ENCODE measurements around the gene COL5A1.
A peak's percentile ranks its signal among the peaks of the same experiment; 100 is the strongest.

Gene COL5A1

DNA sequence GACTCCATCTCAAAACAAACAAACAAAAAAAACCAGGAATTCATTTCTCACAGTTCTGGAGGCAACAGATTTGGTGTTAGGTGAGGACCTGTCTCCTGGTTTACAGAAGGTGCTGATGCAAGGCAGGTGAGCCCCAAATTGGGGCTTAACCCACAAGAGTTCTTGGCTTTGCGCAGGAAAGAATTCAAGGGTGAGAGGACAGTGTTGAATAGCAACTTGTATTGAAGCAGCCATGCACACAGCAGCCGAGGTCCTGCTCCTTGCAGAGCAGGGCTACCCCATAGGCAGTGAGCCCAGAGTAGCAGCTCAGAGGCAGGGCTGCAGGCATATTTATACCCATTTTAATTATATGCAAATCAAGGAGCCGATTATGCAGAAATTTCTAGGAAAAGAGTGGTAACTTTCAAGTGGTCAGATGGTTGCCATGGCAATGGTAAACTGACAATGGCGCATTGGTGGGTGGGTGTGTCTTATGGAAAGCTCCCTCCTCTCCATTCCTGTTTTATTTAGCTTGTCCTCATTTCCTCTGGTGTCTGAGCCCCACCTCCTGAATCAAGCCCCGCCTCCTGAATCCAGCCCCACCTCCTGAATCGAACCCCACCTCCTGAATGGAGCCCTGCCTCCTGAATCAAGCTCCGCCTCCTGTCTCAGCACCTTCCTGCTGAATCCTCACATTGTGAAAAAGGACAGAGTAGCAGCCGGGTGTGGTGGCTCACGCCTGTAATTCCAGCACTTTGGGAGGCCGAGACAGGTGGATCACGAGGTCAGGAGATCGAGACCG is 34.5 kb upstream of the COL5A1 start:
- peak; percentile 28 for DNase-seq (ENCODE audit: low spot score)

DNA sequence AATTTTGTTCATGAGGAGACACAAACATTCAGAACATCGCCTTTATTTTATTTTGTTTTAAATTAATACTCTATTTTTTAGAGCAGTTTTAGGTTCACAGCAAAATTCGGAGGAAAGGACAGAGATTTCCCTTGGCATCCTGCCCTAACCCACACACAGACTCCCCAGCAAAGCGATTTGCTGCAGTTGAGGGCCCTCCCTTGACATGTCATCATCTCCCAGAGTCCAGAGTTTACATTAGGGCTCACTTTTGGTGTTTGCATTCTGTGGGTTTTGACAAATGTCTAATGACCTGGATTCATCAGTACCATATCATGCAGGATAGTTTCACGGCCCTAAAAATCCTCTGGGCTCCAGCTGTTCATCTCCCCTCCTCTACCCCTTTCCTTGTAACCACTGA is 33.6 kb upstream of the COL5A1 start:
- DNase-seq (ENCODE audit: low spot score), result no peak

DNA sequence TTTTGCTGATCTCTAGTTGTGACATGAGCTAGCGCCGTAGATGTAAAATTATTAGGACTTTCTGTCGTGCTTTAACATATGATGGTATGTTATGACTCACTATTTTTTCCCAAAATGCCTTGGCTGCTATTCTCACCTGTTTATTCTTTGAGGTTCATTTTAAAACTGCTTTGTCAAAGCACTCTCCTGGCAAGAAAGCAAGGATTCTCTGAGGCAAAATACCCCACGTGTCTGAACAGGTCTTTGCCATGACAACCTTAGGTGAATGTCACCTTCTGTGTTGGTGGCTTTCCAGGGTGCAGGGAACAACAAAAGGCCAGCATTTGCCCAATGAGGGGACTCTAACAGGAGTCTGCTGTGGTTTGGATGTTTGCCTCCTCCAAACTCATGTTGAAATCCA is 30.6 kb upstream of the COL5A1 start:
- DNase-seq (ENCODE audit: low spot score), result no peak

DNA sequence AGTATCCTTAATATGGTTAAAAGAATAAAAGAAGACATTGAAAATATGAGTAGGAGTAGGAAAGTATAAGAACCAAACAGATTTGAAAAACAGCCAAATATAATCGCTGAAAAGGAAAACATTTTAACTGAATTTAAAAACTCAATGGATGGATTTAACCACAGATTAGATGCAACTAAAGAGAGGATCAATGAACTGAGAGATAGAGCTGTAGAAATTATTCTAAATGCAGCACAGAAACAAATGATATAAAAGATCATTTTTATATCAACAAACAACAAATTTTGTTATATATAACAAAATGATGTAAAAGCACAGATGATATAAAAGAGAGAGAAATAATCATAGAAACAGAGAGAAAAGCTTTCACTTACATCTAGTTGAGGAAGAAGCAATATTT is 29.3 kb upstream of the COL5A1 start:
- no peak for DNase-seq (ENCODE audit: low spot score)

DNA sequence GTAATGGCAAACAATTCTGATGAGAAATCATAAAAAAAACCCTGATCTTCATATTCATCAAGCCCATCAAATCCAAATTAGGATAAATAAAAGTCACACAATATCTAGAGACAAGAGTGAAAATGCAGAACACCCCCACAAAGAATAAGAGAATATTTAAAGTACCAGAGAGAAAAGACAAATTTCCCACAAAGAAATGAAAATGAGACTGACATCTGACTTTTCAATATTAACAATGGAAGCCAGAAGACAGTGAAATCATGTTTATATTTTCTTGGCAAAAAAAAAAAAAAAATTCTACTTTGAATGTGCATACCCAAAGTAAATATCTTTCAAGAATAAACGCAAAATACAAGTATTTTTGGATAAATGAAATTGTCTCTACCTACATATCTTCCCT is 28.9 kb upstream of the COL5A1 start:
- DNase-seq (ENCODE audit: low spot score), result no peak

DNA sequence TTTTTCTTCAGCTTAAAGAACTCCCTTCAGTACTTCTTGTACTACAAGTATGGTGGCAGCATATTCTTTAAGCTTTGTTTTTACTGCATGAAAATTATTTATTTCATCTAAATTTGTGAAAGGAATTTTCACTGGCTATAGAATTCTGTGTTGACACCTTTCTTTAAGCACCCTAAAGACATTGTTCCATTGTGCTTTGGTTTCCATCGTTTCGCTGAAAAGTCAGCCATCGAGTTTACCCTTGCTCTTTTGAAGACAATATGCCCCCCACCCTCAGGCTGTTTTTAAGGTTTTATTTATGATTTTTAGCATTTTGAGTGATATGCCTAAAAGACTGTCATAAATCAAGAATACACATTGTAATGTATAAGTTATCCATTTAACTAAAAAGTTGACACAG is 27.3 kb upstream of the COL5A1 start:
- DNase-seq (ENCODE audit: low spot score), result no peak

DNA sequence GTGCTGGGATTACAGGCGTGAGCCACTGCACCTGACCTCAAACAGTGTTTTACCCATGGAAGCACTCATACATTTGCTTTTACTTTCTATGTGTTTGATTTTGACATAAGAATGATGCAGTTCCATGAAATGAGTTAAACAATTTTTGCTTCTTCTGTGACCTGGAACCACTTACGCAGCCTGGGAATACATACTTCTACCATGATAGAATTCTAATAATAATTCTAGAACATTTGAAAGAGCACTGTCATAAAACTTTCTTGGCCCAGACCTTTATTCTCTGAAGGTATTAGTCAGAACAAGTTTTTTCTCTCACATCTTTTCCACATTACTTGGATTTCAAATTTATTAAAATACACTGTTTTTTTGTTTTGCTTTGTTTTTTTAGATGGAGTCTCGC is 25.3 kb upstream of the COL5A1 start:
- DNase-seq (ENCODE audit: low spot score), result no peak

DNA sequence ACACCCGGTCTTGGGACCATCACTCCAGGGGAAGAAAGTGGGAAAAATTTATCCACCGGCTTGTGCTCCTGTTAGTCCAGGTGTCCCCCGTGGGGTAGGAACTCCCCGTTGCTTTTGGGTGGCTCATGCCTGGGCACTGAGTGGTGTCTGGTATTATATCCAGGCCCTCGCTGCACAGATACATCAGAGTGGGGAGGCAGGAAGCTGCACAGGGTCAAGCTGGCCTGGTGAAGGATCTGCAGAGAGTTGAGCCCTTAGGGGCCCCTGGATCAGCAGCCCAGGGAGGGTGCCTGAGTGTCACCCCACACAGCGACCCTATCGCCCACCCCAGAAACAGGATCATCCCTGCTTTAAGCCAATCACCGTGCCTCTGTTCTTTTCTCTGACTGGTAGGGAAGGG is 24.4 kb upstream of the COL5A1 start:
- DNase-seq (ENCODE audit: low spot score), result no peak

DNA sequence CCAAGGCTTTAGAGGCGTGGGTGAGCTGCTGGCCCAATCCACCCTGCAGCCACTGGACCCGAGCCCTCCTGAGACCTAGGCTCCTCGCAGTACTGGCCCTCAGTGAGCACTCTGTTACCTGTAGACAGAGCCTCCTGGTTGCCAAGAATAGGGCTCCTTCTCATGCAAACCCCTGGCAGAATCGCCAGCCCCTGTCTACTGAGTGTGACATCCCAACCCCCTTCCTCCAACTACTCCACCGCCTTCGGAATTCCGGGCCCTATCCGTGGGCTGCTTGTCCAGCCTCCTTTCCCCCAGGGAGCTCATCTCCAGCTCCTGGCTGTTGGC is 23.8 kb upstream of the COL5A1 start:
- DNase-seq (ENCODE audit: low spot score), result no peak

DNA sequence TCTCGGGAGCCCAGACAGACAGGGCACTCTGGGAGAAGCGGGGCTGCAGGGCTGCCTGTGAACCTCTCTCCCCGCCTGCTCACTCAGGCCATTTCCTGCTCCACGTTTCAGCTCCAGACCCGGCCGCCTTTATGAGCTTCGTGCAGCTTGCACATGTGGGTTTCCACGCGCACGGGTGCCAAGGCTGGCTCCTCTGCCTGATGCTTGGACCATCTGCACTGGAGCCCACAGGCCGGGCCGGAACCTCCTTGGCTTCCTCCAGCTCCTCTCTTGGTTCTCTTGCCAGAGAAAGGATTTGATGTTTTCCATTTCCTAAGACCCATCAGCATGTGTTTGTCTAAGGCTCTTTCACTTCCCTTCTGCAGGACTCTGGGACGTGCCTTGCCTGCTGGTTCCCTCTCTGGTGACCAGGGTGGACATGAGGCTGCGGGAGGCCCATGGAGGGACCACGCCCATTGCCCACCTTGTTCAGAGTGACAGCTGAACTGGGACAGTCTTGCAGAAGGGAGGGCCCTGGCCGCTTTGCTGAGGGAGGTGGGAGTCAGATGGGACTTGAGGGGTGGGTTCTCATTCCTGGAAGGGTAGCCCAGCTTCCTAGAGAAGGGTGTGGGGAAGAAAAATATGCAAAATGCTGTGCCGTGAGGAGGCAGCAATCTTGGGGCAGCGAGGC is 23.3 kb upstream of the COL5A1 start:
- no peak for DNase-seq (ENCODE audit: low spot score)

DNA sequence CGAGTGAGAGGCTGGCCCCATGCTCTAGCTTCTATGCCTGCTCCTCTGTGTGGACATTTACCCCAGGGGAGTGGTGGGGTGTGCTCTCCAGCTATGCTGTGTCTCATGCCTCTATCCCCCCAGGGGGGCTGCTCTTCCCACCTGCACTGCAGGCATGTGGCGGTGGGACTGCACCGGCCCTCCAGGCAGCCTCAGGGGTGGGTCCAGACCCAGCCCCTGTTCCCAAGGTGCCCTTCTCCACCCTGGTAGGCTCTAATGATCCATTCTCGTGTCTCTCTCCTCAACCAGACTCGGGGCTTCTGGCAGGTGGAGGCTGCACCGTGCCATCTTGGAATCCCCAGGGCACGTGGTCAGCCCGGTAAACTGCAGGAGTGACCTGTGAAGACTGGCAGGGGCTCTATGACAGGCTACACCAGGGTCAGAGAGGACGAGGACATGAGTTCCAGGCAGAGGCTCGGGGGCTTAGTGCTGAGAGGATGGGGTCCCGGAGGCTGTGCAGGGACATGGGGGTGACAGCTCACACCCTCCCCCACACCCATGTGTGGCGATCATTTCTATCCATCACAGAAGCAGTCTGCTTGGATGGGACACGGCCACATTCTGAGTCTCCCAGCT is 22.7 kb upstream of the COL5A1 start:
- no peak for DNase-seq (ENCODE audit: low spot score)

DNA sequence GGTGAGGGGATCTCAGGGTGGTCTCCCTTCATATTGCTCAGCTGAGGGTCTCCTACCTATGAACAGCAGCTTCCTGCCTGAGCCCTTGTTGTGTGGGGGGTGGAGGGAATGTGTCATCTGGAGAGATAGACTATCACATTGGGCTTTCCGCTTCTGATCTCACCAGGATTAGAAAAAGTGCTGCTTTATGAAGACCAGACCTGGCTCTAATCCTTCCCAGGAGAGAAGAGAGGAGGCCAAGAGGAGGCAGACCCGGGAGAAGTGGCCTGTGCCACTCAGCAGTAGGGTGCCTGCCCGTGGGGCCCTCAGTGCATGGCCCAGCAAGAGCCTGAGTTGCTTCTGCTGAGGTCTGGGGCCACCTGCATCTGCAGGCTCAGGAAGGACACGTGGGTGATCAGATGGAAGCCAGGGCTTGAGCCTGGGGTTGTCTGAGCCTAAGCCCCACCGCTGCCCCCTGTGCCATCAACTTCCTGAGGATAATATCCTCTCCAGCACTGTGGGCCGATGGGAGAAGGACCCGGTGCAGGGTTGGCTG is 22.1 kb upstream of the COL5A1 start:
- no peak for DNase-seq (ENCODE audit: low spot score)

DNA sequence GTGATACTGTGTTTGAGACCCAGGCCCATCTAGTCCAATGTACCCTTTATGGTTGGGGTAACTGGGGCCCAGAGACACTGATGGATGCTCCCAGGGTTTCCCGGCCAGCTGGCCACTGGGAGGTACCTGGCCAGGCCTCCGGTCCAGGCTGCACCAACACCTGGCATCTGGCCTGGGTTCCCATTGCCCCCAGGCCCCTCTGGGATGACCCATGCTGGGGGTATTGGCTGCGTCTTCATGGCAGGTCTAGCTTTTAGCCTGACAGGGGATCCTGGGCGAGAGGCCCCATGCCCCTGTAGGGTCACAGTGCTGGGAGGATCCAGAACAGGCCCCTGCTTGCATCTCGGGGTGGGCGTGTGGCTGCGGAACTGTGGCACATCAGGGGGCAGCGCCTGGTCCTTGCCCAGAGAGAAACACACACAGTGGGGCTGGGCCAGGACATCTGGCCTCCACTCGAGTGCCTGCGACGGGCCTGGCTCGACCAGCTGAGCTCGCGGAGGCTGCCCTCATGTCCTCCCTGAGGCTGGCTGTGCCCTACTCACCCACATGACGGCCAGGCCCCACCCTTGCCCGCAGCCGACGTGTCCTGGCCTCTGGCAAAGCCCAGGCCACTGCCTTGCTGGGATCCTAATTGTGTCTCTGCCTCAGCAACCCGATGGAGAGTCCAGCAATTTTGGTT is 21.5 kb upstream of the COL5A1 start:
- no peak for DNase-seq (ENCODE audit: low spot score)

DNA sequence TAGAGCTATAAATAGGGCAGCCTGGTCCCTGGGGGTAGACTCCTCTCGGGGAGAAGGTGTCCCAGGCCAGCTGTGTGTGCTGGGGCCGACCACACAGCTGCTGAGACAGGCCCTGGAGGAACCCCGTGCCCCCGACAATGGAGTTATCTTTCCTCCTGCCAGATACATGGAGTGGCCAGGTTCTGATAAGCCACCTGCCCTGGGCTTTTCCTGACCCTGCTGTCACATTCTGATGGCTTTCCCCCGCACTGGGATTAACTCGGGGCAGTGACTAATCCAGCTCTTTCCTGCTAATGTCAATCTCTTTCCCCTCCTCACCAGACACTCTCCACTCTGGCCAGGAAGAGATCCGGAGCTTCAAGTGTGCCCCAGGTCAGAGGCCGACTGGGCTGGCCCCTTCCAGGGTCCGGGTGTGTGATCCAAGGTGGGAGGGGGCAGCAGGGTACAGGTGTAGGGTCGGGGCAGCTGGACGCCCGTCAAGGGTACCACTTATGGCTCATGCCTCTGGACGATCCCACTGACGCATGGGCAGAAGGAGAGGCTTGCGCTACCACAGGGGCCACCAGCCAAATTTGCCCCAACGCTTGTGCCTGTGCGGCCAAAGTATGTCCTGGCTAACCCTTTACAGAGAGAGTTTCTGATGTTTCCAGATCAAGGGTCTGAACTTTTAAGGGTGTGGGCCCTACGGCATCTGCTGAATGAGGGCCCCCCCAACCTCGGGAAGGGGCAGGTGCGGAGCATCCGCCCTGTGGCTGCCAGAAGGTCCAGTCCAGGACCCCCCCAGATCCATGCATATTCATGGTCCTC is 20.6 kb upstream of the COL5A1 start:
- no peak for DNase-seq (ENCODE audit: low spot score)

DNA sequence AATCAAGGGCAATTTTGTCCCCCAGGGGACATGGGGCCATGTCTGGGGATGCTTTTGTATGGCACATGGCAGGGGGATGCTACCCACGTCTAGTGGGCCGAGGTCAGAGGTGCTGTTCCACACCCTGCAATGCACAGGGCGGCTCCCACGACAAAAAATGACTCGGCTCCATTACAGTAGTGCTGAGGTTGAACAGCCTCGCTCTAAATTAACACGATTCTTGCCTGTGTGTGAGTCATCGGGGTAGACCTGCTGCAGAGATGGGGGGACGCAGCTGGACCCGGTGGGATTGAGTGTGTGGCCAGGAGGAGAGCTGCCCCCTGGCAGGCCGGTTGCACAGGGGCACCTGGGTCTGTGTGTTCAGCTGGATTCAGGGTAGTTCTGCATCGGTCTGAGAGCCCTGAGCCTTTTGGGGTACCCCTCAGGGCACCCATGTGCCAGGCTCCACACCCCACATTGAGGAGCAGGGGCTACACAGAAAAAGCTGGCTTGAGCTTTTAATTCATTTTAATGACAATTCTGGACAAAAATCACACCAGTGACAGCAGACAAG is 20.0 kb upstream of the COL5A1 start:
- no peak for DNase-seq (ENCODE audit: low spot score)

DNA sequence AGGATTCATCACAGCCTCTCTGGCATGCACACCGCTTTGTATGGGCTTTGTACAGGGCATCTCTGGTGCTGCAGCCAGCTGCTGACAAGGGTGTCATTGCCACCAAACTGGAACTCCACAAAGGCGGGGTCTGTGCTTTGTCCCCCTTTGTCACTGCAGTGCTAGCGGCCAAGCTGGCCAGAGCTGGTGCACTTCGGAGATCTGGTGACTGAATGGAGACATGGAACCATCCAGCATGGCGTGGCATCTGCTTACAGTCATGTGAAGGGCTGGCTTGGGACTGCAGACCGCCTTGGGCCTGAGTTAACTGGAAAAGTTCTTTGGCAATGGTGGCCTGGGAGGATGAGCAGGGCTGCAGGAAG is 18.7 kb upstream of the COL5A1 start:
- DNase-seq (ENCODE audit: low spot score), result no peak

DNA sequence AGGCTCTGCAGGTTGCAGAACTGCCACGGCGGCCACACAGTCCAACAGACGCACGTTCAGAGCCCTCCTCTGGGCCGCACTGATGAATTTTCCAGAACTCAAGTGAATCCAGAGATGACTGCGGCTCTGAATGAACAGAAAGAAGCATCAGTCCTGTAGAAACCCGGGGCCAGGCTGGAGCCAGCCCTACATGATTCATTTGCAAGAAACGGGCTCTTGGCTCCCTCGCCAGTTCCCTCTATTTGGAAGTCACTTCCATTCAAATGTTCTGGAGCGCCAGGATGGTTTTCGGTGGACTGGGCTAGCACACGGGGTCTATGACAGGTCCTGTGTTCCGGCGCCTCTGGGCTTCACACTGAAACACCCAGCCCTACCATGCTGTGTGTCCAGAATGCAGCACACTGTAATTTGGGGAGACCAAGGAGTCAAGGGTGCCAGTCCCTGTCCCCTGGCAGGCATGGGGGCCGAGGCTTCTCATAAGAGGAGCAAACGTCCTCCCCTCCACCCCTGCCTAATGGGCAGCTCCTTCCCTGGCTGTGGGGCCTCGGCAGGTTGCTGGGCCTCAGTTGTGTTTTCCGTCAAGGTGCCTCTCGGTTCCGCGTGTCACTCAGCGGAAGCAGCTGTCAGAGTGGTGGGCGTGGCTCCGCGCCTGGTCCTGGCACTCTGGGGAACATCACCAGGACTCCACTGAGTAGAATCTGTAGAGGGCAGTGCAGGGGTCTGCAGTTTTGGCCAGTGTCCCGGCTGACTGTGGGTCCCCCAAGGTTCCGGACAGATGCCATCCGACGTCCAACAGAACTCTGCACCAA is 18.1 kb upstream of the COL5A1 start:
- no peak for DNase-seq (ENCODE audit: low spot score)

DNA sequence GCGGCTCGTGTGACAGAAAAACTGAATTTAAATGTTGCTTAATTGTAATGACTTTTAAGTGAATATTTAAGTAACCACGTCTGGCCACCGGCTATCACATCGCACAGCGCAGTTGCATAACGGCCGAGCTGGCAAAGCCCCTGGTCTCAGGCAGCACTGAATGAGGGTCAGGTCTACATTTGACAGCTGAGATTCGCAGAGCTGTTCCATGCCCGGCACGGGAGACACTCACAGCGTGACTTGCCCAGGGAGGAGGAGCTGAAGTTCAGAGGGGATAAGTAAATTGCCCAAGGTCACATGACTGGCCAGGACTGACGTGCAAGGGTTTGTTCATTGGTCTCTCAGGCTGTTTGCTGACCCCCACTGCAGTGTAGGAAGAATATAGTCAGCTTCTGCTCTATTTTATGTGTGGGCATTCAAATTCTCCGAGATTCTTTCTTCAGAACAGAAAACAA is 17.4 kb upstream of the COL5A1 start:
- DNase-seq (ENCODE audit: low spot score), result no peak

DNA sequence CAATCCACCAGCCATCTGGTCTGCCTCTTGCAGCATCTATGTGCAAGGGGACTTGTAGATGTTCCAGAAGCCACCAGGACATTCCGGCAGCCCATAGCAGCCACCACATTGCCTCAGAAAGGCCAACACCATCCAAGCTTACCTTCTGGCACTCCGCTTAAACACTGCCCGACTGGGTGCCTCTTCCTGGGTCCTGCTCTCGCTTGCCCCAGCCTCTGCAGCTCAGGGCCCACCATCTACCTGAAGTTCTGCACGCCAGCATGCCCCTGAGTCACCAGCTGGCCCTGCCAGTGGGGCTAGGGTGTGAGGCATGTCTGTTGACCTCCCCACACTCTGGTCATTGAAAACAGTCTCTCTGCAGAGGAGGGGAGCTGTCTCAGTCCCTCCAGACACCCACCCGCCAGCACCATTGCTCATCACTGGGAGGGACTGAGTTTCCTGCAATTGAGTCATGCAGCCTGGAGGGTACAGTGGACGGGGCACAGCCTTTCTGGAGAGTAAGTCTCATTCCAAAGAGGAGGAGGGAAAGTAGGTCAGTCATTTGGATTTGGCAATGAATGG is 16.9 kb upstream of the COL5A1 start:
- no peak for DNase-seq (ENCODE audit: low spot score)

DNA sequence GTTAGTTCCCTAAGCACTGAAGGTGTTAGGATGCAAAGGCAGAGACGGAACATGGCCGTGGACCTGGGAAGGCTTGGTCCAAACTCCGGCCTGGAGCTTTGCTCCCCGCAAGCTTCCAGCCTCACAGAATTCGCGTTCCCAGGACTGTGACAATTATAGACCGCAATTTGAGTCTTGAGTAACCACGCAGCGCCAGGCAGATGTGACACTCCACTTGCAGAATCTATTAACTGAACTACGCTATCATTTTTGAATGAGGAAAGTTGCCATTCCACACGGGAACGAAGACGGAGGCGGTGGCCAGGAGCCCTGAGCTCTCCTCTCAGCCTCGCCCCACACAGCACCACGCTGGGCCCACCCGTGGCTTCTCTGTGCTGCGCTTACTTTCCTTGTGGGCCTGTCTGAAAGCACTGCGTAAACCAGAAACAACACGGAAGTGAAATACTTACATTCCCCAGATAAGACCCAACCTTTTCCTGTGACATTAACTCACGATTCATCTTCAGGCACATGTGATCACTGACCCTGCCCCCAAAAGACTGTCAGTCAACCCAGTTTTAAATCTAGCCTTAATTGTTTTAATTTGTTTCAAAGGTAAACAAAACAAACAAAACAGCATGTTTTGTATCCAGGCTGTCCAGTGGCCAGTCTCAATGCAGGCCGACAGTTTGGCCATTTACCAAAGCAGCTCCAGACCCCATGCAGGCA is 16.1 kb upstream of the COL5A1 start:
- DNase-seq (ENCODE audit: low spot score), result no peak

Measured in COLO829 (cell line).